HG03045 (cell line): ENCODE measurements around the gene RSPH4A.
"Not testable (repeated sequence)": the region's sequence is repeated elsewhere in the genome, so short reads cannot be mapped to it uniquely, and the experiment has no call there.

ENCODE experiments used
- ATAC-seq: cut with Tn5 transposase; IDR thresholded peaks from one replicate; pipeline ENCODE4 v1.9.1; 2021; ENCODE audit warnings: mild to moderate bottlenecking, moderate library complexity; ENCODE audit not compliant: unreplicated experiment

RSPH4A gene

DNA sequence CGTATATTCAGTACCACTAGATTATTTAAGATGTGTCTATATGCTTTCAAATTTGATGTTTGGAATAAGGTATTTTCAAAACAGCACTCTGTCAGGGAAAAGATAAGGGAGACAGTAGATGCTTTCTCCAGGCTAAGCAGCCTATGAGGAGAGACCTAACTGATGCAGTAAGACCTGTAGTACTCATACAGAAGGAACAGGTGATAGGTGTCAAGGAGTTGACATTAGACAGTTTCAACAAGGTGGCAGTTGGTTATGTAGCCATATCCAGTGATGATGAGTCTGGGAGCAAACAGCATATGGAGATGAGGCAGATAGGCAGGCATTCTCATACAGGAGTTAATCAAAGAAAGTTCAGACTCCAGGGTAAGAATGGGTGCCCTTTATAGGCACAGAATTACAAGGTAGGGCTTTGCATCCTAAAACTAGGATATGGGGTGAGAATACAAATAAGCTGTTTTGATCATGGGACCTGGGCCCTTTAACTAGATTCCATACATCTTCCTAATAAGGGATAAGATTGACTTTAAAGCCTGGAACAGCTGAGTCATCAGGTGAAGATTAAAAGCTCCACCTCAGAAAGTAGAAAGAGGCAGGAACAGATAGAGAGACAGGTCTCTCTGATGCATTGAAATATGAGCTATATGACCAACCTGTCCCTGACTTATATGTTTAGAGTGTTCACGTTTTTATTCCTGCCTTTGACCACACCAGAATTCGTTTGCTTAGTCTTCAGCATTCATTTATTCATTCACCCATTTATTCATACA is 7.9 kb downstream of the RSPH4A start:
- ATAC-seq = no peak

DNA sequence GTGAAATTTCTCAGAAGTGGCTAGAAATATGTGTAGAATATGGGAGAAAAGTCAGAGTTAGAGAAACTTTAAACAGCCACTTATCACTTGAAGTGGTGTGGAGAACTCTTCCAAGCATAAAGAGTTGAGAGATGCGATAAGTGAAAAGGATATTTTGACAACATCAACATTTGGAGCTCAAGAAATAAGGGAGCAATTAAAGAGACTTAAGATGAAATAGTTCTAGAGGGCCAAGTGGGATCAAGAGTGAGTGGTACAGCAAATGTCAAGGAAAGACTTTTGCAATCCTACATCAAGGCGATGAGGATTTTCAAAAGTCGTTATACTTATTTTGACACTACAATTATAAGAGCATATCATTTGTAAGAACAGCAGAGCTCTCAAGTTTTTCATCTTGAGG is 9.6 kb downstream of the RSPH4A start:
- ATAC-seq = no peak

DNA sequence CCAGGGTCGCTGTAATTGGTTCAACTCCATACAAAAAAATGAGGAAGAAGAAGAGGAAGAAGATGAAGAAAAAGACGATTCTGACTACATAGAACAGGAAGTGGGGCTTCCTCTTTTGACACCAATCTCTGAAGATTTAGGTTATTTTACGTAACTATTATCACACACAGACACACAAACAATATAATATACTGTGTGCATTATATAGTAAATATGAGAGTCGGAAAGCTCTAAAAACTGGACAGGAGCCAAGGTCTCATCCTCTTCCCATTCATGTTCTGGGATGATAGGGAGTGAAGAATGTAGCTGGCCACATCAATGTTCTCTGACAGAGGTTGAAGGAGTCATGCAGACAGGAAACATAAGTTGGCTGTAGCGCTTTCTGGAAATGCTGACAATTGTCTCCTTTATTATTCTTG is 13.3 kb downstream of the RSPH4A start:
- no peak for ATAC-seq

DNA sequence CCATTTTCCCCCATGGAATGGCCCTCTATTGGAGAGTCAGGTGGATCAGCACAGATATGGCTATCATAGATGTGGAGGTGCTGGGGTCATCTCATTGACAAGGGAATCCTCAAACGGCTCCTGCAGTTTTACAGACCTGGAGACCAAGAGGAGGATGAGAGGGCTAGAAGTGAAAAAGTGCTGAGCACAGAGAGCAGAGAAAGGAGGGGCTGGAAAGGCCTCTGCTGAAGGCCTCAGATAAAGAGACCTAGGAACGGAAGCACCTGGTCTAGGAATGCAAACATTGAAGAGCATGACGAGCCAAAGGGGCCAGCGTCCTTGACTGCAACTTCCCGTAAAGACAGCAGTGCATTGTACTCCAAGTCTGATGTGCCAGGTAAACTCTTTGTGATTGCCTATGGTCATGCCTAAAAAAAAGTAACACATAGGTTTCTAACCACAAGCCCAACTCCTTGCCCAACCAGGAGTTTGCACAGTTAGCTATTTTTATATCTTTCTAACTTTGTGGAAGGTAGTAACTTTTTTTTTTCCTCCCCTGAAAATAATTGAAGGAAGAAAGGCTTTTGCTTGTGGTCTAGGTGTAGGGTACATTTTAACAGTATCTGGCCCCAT is 15.2 kb downstream of the RSPH4A start:
- no peak for ATAC-seq

DNA sequence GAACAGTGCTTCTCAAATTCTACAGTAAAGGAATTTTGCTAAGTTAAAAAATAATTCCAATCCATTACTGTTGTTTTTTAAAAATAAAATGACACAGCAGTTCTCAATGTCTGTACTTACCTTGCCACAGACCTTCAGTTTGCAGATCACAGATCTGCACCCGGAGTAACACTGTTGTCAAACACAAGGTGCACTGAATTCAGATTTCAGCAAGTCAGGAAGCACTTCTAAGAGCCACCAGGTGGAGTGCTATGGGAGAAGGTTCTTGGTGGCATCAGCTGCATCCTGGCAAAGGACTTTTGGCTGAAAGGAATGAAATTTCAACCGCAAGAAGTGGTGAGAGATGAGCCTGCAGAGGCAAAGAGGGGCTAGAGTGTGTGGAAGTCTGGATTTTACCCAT is 17.4 kb downstream of the RSPH4A start:
- ATAC-seq = no peak

DNA sequence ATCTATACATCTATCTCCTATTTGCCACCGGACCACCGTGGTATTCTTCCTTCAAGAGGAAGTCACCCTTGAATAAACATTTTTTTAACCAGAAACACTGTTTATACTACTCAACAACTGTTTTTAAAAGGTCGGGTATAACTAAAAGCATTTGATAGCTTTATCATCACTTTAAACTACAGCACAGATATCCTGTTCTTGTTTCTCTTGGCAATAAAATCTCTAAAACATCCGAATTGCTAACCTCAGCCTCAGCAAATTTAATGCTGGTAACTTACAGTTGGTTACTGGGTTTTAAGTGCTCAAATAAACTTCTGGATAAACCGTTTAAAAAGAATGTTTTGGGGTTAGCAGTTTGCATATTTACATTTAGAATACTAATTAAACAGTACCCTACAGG is 31.9 kb downstream of the RSPH4A start:
- ATAC-seq = no peak

DNA sequence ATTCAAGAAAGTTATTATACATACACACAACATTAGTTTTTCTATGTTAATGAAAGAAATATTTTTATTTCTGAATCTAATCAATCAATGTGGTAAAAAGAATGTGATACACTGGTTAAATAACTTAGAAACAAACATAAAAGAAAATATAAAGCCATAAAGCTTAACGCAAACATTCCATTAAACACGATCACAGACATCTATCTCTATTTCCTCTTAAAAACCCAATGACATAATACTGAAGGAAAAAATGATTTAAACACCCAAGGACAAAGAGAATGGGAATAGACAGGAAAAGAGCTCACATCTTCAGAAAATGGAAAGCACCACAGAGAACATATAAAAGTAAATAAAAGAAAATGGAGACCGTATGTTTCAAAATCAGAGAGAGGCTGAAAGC is 32.9 kb downstream of the RSPH4A start:
- ATAC-seq = no peak

DNA sequence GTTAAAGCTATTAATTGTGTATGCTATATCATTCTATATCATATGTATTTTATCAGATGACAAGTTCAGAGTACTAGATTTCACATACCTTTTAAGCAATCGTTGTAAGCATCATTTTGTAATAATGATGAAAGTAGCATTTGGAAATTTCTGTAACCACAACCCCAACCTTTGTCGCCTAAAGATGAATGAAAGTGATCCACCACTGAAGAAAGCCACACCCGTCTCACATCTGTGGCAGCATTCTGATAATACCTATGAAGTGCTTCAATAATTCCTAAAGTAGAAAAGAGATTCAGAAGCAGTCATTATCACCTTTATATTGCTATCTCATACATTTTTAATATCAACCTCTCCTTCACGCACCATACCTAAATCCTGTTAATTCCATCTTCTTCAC is 35.6 kb downstream of the RSPH4A start:
- no peak for ATAC-seq

DNA sequence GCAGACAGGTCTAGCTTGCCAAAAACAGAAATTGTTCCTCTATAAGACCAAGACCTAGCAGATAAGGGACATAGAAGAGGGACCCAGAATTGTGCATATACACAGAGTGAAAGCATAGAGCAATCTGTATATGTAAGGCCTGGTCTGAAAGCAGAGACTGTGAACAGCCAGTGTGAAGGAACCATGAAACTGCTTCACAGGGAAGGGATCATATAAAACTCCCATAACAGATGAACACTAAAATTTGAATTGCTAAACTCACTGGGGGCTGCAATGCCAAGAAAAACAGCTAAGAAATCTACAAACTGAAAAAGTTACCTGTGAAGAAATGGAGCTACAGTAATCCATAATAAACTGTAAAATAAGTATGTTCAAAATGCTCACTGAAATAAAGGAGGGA is 45.3 kb downstream of the RSPH4A start:
- ATAC-seq = no peak

DNA sequence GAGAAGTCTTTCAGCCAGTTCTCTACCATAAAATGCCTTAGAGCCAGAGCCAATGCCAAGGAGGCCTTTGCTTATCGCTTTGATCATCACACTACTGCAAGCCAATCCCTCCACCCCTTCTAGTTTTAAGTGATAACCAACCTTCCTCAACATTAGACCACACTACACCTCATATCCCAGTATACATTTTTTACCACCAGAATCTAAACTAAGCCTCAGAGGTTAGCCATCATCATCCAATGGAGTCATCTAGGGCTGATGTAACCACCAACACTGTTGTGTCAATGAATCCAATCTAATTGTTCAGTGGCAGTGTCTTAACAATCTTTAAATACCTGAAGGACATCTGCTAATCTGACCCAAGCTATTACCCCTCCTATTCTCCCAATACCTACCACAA is 45.9 kb downstream of the RSPH4A start:
- no peak for ATAC-seq

DNA sequence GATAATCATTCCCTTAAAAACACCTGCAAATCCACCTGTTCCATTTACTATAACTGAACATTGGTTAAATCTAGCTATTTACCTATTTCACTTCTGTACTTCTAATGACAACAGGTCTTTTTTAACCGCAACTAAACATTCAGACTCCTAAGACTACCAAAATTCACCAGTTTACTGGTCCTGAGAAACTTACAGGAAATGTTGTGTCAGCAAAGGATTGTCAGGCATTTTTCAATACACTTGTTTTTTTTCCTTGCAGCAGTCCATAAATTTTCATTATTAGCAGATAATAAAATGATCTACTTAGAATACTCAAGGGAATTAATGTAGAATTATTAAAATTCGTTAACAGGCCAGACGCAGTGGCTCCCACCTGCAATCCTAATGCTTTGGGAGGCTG is 47.0 kb downstream of the RSPH4A start:
- ATAC-seq = no peak

DNA sequence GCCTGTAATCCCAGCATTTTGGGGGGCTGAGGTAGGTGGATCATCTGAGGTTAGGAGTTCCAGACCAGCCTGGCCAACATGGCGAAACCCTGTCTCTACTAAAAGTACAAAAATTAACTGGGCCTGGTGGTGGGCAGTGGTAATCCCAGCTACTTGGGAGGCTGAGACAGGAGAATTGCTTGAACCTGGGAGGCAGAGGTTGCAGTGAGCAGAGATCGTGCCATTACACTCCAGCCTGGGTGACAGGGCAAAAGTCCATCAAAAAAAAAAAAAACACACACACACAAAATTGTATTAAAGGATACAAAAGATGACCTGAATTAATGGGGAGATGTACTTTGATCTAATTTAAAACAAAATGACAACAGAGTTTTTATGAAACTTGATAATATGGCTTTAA is 47.9 kb downstream of the RSPH4A start:
- ATAC-seq = not testable (repeated sequence)

DNA sequence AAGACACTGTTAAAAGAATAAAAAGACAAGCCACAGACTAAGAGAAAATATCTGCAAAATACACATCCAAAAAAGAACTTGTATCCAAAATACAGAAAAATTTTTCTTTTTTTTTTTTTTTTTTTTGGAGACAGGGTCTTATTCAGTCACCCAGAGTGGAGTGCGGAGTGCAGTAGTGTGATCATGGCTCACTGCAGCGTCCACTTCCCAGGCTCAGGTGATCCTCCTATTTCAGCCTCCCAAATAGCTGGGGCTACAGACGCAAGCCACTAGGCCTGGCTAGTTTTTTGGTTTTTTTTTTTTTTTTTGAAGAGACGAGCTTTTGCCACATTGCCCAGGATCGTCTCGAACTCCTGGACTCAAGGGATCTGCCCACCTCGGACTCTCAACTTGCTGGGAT is 49.2 kb downstream of the RSPH4A start:
- no peak for ATAC-seq

DNA sequence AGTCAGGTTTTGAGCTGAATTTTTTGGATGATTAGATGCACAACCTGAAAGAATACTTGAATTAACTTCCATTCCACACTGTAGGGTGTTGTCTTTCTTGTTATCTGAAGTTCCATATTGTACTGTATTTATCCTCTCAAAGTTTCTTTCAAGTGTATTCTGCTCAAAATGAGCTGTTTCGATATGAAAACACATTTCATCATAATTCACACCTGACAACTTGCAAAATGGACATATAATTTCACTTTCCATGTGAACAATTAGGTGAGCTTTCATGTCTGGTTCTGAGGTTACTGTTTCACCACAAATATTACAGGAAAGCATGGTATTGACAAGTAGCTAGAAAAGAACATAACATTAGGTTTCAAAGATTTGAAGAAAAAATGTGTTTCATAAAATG is 50.6 kb downstream of the RSPH4A start:
- ATAC-seq = no peak

DNA sequence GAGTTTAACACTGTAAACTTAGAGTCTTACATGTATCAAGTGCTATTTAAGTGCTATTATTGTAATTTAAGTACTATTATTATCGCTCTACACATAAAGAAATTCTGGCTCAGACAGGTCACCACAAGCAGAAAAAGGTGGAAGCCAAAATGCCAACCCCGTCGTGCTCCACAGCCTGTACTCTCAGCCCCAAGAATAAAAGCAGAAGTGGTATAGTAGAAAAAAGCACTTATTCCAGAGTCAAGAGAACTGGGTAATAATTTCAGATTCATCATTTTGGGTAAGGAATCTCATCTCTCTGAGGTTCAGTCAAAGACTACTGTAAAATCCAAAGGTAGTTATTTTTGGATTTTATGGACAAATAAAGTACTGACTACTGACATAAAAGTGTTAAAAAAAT is 51.3 kb downstream of the RSPH4A start:
- no peak for ATAC-seq

DNA sequence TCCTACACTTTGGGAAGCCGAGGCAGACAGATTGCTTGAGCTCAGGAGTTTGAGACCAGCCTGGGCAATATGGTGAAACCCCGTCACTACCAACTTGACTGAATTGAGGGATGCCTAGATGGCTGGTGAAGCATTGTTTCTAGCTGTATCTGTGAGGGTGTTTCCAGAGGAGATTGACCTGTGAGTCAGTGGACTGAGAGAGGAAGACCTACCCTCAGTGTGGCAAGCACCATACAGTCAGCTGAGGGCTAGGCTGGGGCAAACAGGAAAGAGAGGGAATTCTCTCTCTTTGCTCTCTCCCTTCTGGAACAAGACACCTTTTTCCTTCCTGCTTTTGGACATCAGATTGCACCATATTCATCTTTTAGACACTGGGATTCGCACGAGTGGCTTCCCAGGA is 56.0 kb downstream of the RSPH4A start:
- no peak for ATAC-seq

DNA sequence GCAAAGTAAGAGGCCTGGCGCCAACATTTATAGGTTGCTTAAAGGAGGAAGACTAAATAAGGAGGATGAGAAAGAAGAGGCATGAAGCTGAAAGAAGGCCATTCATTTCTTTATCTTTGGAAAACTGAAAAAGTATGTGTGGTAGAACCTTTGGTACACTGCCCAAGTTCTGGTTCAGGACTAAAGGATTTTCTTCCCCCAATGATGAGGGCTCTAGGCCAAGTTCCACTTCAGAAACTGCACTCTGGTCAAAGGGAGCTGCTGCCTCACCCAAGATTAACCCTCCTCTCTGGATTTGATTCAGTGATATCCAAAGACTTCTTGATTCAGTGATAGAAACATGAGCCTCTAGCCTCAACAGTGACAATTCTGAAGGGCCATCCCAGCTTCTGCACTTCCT is 59.7 kb downstream of the RSPH4A start:
- ATAC-seq = no peak

DNA sequence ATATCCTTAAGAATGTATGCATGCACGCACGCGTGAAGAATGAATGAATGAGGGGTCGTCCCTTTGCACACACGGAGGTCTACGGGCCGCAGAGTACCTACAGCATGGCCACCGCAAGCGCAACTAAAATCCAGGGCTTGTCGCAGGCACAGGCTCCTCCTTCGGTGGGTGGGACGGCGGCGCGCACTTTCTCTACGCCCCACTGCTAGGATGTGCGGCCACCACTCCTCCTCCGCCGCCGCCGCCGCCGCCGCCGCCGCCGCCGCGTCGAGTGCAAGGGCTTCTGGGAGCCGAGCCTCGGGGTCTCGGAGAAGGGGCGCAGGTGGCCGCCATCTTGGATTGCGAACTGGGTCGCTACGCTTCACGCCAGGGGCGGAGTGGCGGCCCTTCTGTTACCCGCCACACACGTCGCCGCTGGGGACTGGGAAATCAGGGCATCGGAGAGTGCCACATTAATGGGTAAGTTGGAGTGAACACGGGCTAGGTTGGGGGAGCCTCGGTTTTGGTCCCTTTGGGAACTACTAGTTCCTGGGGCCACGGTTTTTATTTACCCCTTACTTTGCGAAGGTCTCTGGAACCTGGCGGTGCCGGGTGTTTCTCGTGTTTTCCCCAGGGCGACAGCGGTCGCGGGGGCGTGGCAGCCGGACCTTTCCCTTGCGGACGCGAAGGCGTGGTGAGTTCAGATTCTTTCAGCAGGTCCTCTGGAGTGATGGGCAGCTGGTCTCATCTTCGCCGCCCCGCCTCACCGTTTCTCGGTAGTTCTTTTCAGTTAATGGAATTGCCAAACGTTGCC is 64.8 kb downstream of the RSPH4A start, which contains the start of gene KPNA5:
Gene KPNA5, plus strand, starts transcription at position 332 of the 793 bp plus-strand sequence. Its CDS starts 124 bp downstream, at position 456.
- peak; percentile 97 for ATAC-seq

DNA sequence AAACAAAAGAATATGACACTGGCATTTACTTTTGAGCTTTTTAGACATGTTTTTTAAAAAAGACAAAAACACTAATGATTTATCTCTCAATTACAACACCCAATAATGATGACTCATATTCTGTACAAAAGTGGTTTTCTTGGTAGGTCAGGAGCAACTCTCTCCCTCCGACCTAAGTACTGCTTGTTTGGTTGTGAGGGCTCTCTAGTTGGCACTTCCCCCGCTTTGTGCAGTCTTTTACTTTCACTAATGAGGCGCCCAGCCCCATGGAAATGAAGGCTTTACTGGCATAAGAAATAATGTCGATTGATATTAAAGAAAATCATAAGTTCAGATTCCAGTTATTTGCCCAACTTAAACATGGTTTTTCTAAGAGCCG is 66.0 kb downstream of the RSPH4A start:
- no peak for ATAC-seq
